GM18517 (cell line): ENCODE measurements around the gene NPSR1.

Experiments
- ATAC-seq: cut with Tn5 transposase; IDR thresholded peaks from one replicate; pipeline ENCODE4 v1.9.1; 2021; ENCODE audit warnings: mild to moderate bottlenecking, moderate library complexity; ENCODE audit not compliant: unreplicated experiment

The NPSR1 gene

DNA sequence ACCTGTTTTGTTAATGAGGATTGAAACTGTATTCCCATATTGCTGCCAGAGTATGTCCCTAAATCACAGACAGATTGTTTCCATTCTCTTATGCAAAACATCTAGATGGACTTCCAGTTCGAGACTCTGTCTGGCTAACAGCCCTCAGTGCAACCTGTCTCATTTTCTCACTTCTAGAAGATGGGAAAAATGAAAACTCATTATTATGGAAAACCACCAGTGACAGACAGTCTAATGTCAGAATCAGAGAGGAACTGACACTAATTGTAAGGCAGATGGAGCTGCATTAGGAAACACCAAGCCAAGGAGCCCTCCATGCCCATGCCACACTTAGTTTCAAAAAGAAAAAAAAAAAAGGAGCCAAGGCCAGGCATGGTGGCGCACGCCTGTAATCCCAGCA is 61.6 kb downstream of the NPSR1 start:
- no peak for ATAC-seq

GRCh38 chr7:34720289-34720688 is 62.3 kb downstream of the NPSR1 start:
- ATAC-seq: no peak

DNA sequence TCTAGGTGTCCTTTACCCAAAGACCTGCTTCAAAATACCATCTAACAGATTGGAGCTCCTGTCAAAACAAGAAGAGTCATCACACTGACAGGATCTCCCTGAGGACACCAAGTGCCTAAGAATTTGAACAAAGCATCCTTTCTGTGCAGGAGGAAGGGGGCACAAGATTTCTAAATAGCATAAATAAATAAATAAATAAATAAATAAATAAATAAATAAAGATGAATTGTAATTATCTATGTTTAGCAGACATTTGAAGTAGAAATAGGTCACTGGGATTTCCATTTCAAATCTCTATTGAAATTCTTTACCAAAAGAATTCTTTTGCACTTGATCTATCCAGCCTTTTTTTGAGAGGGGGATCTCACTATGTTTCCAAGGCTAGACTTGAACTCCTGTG is 65.3 kb downstream of the NPSR1 start:
- no peak for ATAC-seq

DNA sequence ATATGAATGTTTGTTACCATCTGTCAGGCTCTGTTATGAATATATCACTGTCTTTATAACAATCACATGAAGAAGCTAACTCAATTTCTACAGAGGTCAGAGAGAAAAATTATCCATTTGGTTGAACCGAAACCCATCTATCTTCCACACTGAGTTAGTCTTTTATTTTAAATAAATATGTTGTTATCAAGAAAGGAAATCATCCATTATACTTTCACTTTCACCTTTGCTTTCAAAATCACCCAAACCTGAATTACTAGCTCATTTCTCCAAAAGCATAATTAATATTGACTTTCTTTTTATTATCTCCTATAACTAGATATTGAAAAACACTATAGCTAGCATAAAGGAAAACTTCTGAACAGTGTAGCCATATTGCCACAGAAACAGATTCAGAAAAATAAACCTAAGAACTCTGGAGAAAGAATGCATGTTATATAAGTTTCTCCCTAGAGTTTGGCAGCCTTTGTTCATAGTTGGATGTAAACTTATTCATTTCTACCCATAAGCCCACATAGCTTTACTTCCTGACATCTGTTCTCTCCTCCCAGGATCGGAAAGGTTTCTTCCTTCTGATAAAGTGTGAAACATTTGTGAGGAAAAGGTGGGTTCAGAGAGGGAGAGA is 66.0 kb downstream of the NPSR1 start:
- ATAC-seq: no peak

GRCh38 chr7:34726221-34726620 is 68.2 kb downstream of the NPSR1 start:
- no peak for ATAC-seq

DNA sequence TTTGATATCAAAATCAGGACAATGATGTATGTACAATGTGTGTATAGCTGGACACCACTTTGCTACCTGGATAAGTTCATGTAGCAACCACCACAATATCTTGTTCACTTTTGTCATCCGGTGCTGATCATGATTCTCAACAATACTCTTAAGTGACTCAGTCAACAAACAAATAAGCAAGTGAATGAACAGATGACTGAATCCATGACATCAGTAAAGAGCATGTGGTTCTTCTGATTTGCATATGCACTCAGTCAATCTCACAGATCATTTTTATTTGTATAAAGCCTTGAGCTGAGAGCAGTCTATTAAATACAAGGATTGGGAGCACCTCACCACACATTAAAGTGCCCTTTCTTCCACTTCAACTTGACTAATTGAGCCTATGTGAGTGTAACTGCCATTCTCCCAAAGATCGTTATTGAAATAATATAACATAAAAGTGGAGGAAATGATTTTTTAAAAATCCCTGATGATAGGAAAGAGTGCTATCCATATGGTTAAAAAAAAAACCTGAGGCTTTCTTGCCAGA is 69.5 kb downstream of the NPSR1 start:
- no peak for ATAC-seq

- ATAC-seq: no peak
Observed at GRCh38 chr7:34728156-34728555, 70.1 kb downstream of the NPSR1 start.

DNA sequence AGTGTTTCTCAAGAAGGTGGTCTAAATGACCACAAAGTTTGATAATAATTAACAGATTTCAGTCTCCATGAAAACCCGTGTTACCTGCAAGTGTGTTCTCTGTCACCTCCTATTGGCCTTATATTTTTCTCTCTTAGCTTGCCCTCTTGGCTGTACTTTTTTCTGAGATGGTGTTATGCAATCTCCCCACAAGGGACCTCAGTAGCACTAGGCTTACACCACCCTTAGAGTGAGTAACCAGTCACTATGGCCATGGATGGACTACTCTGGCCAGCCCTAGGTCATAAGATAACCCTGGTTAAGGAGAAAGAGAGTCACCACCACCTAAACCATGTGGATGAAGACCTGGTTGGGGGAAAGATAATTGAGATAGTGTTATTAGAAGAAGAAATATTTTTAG is 76.8 kb downstream of the NPSR1 start:
- ATAC-seq: no peak

DNA sequence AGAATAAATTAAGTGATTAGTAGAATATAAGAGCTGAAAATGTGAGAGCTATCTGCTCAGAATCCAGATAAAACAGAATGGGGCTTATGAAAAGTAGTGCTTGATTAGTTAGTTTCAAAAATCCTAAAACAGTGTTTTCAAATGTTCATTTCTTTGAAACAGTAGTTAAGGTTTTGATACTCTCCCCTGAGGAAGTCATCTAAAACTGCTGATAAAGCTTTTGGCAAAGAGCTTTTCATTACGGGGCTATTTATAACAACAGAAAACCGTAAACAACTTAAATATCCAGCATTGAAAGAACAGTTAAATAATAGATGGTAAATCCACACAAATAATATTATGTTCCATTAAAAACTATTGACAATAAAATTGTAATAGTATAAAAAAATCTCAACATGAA is 77.5 kb downstream of the NPSR1 start:
- no peak for ATAC-seq

- ATAC-seq: no peak
Observed at GRCh38 chr7:34739651-34740300, 81.8 kb downstream of the NPSR1 start.

DNA sequence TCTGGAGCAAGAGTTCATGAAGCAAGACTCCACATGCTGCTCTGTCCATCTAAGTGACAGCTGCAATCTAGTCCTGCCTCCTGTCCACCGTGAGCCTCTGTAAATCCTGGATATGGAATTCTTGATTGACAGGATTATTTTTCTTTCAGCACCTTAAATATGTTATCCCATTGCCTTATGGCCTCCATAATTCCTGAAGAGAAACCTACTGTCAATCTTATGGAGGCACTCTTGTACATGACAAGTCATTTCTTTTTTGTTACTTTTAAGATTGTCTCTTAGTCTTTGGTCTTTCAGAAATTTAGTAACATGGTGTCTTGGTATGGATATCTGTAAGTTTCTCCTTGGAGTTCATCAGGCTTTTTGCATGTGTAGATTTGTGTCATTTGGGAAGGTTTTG is 82.8 kb downstream of the NPSR1 start:
- no peak for ATAC-seq

DNA sequence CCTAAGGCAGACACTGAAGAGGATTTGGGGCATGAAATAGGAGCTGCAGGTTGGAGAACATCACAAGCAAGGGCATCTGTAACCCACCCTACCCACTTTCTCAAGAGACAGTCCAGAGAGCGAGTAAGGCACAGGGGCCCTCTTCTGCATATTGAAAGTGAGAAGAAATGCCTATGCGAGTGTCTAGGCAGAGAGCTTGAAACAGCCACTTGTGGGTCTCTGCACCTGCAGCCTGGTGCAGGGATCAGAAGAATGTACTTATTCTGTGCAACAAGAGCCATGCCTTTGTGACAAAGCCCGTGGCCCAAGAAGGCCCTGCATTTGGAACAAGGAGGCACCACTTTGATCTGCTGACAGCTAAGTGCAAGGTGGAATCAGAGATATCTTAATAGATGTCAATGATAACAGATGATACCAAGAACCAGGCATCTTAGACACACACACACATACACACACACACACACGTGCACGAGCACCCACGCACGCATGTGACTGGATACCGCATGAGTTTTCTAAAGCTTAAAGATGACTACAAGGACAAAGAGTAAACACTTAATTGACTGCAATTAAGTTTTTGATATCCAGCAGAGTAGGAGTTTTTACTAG is 89.3 kb downstream of the NPSR1 start:
- no peak for ATAC-seq

DNA sequence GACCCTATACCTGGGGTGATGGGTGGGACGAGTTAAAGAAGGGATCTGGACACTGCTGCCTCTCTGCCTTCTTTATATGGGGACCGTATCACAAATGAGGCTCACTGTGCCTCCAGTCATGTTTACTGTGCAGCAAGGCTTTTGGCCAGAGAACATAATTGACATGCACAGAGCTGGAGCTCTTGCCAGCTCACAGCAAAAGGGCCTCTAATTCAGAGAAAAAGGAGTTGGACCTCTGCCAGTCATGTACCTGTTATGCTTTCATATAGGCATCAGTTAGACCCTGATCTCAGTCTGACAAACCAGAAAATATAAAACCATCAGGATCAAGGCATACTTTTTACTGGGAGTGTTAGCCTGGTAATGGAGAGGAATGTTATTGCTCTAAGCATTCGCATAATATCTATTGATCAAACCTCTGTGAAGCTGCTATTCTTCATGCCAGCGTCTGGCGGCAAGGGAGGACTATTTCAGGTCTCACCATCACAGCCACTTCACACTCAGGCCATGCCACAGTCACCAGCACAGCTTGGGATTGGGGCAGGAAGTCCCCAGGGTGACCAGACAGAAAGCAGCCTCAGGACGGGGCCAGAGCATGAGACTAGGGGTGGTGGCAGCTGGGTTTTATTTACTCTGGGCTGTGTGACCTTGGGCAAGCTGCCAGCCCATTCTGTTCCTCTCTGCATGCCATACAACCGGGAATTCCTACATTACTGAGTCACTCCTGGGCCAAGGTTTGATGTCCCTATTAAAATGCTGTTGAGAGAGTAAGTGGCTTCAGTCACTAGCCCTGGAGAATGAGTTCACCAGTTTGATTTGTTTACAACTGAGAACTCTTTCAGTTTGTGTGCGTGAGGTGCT is 90.1 kb downstream of the NPSR1 start:
- no peak for ATAC-seq

DNA sequence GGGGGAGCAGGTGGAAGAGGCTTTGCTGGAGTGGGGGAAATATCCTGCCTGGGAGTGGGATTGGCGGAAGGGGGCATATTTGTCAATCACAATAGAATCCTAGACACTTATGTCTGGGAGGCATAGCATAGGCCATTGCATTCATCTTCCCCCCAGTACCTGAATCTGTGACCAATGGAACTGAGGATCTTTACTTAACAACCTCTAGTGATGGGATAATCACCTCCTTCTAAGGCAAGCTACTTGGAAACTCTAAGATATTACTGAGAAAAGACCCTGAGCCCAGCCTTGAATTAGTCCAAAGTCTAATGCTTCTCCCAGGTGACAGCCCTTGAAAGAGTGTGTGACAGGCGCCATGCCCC is 90.7 kb downstream of the NPSR1 start:
- ATAC-seq: no peak

GRCh38 chr7:34749446-34749845 is 91.4 kb downstream of the NPSR1 start:
- ATAC-seq: no peak

DNA sequence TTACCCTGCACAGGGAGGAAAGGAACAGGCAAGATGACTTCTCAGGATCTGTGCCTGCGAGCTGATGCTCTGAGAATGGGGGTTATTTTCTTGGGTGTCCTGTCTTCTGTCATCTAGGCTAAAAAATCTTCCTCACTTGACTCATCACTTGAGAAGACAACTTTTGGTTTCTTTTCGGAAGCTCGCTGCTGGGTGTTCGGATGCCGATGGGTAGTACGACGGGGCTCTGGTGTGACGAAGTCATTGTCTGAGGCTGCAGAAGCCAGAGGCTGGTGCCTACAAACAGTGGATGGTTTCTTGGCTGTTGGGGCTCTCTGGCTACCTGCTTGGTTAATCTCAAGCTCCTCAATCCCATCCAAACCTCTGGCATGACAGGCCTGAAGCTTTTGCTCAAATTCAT is 92.2 kb downstream of the NPSR1 start:
- ATAC-seq: no peak

DNA sequence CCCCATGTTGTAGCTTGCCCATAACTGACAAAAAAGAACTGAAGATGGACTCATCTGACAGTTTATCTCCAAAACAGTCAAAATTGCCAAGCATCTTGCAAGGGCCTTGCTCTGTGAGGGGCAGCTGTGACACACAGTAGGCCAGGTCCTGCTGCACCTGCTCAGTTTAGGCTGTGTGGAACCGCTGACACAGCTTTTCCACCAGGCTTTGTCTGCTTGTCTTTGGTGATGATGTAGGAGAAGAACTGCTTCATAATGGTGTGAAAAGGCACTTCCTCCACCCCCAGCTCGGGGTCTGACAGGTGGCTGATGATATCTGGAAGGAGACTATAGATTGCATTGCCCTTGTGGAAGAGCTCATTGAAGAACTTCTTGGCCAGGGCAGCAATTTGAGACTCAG is 92.6 kb downstream of the NPSR1 start:
- ATAC-seq: no peak

DNA sequence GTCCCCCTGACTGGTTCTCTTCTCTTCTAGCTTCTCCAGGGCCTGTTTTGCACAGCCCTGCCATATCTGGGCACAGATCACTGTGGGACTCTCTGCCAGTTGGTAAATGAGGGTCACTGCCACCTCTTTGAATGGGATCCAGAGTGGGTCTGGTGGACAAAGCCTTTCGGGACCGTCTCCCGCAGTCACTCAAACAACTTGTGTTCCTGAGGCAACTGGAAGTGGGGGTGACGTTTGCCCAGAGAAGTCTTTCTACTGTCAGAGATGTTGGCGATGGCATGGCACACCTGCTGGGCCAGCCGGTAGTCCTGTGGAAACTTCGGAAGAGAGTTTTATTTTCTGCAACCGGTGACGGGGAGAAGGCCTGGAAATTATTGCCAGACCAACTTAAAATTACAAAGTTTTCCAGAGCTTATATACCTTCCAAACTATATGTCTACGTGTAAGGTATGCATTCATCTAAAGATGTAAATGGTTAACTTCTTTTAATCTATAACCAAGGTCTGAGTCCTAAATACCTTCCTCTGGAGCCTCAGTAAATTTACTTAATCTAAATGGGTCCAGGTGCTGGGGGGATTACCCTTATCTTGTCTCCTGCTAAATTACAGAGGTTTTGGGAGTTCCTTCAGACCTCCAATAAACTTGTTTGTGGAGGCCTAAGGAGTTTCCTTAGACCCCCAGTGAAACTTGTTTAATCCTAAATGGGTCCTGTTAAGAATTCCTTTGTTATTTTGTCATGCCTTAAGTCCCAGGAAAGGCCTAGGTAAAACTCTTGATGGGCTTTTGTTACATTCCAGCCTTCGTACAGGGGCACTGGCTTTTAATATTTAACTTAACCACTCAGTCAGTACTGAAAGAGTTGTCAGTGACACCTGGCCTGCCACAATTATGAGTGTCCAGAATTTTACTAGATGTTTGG is 94.0 kb downstream of the NPSR1 start:
- ATAC-seq: no peak

- no peak for ATAC-seq
Observed at GRCh38 chr7:34752929-34753328, 94.9 kb downstream of the NPSR1 start.

- ATAC-seq: peak; percentile 35
Observed at GRCh38 chr7:34755008-34755407, 97.0 kb downstream of the NPSR1 start.
